ENCODE results near the gene DUSP11.
"Not testable (repeated sequence)": the region's sequence is repeated elsewhere in the genome, so short reads cannot be mapped to it uniquely, and the experiment has no call there.

The DUSP11 gene

DNA sequence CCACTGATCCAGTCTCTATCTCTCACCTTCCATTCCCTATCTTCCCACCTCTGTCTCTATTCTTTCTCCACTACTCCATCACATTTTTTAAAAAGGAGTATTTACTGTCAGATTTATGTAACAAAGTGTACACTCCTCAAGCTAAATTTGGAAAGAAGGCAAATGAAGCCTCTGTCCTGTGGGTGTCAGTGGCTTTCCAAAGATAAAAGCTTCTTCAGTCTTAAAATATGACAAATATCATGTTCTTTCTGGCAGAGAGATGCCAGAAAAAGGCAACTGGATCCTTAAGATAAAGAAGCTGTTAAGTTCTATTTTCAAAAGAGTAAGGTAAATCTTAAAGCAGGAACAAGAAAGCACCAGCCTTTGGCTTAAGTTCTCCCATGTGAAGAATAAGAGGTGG is 7.1 kb downstream of the DUSP11 start:
- no peak for DNase-seq (ENCODE audit: low spot score)

DNA sequence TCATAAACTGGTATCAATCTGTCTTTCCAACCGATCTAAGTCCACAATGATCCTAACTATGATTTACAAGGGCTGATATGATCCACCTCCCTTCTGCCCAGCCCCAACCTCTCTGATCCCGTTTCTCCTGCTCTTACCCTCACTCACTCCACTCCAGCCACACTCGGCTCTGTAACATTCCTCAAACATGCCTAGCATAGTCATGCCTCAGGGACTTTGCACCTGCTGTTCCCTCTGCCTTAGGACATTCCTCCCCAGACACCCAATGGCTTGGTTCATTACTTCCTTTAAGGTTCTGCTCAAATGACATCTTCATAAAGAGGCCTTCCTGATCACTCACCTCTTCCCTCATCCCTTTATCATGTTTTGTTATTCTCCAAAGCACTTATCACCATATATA is 9.2 kb downstream of the DUSP11 start:
- DNase-seq (ENCODE audit: low spot score) = no peak

DNA sequence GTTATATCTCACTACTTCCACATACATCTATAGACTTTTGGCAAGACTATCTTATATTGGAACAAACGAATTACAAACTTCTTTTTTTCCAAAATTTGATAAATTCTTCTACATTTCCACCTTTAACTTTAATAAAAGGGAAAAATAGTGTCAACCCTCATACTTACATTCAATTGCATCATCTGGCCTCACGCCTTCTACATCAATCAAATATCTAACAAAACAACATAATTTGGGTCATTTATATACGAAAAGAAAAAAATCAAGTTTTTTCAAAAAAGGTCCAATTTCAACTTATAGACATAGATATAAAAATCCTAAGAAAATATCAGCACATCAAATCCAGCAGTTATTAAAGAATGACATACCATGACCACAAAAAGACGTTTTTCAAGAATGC is 12.9 kb downstream of the DUSP11 start:
- DNase-seq (ENCODE audit: low spot score) = no peak

DNA sequence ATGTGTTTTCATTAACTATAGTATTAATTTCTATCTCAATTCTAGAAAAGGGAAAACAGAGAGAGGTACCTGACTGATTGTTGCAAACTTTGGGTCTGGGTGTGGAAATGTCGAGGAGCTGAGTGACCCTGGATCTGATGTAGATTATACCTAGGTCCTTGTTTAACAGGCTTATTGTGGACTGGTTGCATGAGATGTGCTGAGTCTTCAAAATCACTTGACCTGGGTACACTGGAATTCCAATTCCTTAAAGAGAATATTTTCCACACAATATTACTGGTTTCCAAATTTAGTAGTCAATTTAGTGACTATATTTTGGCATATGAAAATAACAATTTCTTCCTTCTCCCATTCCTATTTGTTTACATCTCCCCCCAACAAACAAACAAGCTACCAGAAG is 13.6 kb downstream of the DUSP11 start:
- DNase-seq (ENCODE audit: low spot score) = no peak

DNA sequence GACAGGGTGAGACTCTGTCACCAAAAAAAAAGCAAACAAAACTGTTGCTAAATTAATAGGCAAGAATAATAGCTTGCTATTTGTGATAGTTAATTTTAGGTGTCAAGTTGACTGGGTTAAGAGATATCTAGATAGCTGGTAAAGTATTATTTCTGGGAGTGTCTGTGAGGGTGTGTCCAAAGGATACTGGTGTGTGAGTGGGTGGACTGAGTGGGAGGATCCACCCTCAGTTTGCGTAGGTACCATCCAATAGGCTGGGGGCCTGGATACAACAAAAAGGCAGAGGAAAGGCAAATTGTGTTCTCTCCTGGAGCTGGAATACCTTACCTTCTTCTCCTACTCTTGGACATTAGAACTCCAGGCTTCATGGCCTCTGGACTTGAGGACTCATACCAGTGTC is 15.0 kb downstream of the DUSP11 start:
- DNase-seq (ENCODE audit: low spot score) = no peak

DNA sequence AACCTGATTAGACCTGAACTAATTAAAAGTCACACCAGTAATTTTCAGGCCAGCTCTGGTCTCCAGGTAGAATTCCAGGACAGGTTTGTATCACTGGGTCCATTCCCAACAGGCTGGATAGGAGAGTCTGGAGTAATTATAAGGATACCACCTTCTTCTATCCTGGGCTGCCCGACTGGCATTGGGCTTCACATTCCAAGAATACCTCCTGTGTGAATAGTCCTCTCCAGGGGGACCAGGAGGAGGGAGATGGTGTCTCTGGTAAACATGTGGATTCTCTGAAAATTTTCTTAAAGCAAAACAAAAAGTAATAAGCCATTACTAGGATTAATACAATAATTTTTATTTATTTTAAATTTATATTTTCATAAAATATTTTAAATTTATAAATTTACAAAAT is 17.3 kb downstream of the DUSP11 start:
- peak; percentile 61 for DNase-seq (ENCODE audit: low spot score)

DNA sequence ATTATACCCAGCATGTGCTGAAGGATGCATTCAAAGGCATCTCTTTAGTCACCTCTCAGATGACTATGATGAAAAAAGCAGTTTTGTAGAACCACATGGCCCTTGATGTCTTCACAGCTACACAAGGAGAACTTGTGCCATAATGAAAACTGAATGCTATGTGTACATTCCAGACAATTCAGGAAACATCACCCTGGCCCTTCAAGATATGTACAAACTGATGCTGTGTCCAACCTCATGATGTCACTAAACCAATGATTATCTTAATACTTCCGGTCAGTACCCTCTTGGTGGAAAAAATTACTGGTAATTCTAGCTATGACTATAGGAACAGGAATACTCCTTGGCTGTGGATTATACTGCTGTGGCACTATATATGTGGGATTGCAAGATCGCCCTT is 20.0 kb downstream of the DUSP11 start:
- no peak for DNase-seq (ENCODE audit: low spot score)

DNA sequence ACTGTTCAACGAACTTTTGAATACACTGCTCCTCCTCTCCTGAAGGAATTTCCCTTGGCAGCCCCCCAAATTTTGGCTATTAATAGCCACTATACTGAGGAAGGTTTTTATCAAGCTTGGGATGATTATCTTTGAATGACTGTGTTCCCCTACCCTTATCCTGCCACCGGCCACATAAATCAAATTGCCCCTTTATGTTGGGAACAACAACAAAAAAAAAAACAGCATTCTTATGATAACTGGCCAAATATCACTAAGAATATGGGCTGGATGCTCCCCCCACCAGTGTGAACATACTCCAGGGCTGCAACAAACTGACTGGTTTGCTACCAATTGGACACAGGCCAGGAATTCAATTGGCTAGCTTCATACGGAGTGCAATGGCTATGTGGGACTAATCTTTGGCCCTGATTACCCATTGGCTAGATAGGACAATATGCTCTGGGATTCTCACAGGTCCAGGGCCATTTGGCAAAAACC is 20.6 kb downstream of the DUSP11 start:
- DNase-seq (ENCODE audit: low spot score) = no peak

DNA sequence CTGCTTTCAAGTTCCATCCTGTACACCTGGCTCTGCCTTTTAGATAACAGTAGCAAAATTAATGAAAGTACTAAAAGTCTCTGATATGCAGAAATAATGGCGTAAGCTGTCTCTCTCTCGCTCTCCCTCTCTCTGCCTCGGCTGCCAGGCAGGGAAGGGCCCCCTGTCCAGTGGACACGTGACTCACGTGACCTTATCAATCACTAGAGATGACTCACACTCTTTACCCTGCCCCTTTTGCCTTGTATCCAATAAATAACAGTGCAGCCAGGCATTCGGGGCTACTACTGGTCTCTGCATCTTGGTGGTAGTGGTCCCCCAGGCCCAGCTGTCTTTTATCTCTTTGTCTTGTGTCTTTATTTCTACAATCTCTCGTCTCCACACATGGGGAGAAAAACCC is 25.6 kb downstream of the DUSP11 start:
- not testable (repeated sequence) for DNase-seq (ENCODE audit: low spot score)

DNA sequence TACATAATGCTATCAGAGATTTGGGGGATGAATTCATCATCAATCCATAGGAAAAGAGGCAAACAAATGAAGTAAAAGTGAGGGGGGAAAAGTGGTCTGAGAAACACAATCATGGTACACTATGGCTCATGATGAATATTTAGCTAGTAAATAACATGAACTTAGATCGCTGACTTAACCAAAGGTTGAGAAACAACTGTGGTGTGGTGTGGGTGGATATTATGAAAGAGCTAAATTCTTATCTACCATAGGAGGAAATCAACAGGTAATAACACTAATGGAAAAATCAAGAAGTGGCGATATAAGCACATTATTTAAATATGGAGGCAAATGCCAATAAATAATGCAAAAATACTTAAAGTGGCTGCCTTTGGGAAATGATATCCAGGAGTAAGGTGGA is 30.6 kb downstream of the DUSP11 start:
- no peak for DNase-seq (ENCODE audit: low spot score)

DNA sequence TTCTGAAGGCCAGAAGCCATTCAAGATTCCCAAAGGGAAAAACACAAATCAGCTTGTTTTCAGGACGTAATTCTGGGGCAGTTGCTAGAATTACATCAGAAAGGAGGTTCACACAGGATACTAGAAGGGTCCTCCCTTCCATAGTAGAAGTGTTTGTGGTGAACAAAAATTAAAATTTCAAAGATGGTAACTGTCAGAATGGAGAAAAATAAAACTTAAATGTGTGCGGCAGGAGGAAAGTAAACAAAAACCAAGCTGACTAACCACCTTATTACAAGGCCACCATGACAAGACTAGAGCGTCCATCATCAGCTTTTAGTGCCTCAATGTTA is 33.1 kb downstream of the DUSP11 start:
- DNase-seq (ENCODE audit: low spot score) = no peak

DNA sequence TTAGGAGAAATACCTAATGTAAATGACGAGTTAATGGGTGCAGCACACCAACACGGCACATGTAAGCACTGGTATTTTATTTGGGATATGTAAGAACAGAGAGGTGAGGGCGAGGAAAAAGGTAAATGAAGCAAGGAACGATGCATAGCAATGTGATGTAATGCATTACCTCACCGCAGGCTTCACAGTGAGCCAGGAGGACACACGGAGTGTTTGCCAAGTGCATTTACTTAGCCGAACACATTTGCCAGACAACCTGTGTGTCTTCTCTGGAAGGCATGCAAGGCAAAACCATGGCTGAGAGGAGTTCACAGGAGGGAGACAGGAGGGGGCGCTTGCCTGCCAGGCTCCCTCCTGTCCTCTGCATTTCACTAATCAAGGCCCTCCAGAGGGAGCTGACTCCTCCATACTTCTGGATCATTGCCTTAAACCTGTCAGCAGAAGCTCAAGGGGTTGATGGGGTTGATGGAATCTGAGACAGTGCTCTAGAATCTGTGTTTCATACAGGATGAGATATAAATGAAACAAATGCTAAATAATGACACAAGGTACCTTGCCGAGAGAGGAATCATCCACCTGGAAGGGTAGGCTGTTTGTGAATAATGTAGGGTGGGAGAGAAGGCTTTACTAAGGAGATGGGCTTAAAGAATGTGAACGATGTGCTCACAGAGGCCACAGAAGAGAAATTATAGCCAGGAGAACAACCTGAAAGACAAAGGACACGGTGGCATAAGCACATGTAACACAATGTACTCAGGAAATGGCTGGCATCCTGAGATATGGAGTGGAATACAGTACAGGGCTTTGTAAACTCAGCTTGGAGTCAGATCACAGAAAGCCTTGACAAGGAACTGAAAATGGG is 33.7 kb downstream of the DUSP11 start:
- DNase-seq (ENCODE audit: low spot score) = no peak

DNA sequence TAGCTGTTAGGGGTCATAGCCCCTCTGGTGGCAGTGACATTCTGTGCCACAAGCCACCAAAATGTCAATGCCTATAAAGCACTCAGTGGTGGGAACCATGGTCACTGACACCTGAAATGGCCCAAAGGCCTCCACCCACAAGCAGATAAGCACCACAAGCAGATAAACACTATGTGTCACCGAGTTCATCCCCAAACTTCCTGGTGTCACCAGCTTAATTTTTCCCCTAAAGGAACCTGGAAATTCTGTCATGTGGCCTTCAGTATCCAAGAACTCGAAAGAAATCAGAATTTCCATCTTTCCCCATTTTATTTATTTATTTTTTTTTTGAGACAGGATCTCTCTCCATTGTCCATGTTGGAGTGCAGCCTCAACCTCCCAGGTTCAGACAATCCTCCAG is 39.1 kb downstream of the DUSP11 start:
- DNase-seq (ENCODE audit: low spot score) = no peak

DNA sequence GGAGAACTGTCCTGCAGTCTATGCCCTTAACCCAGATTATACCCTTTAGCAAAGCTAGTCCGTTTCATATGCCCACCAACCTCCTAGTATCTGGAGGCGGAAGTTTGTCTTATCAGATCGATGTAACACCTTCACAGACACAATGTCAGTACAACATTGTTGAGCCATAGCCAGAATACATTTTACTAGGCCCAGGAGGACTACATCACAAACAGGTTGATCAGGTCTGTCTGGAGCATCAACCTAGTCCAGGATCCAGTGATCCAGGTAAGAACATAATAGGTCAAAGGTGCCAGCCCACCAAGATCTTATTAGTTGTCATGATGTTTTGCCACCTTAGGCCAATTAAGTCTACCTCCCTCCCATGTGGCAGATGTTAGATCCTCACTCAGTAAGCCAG is 40.8 kb downstream of the DUSP11 start:
- DNase-seq (ENCODE audit: low spot score) = no peak

DNA sequence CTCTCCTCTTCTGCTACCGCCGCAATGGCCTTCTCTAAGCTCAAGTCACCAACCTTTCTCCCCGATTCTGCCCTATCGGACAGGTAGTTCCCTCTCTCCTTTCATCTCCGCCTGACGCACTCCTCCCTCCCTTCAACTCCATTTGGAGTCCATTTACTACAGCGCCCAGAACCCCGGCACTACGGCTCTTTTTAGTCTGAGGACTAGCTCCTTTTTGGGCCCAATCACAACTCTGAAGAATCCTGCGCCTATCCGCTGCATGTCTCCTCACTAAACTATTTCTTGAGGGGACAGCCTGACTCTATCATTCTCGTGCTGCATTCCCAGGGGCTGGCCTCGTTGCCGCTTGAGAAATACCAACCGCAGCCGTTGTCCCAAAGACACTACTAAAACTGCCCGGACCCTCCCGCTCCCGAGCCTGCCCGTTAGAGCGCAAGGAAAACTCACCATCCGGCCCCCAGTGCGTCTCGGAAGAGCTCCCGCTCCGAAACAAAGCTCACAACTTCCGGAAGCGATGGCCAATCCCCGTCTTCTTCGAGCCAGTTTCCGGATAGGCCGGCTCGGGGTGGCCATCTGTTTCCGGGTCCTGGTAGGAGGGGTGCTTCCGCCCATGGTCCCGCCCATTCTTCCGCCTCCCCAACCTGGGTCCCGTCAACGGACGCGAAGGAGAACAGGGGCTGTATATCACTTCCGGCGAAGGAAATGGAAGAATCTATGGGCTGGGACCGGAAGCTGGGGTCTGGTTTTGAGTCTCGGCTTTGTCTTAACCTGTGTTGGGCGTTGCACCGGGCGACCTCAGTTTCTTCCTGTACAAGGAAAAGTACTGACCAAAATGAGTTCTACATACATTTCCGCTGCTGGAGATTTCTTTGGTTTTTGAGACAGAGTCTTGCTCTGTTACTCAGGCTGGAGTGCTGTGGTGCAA is 42.8 kb downstream of the DUSP11 start, which contains the start of gene TPRKB:
Gene TPRKB (minus strand): TSS at position 491 of the 925 bp plus-strand sequence. CDS start 2,776 bp downstream, outside the sequence.
- DNase-seq (ENCODE audit: low spot score) = peak; percentile 98

DNA sequence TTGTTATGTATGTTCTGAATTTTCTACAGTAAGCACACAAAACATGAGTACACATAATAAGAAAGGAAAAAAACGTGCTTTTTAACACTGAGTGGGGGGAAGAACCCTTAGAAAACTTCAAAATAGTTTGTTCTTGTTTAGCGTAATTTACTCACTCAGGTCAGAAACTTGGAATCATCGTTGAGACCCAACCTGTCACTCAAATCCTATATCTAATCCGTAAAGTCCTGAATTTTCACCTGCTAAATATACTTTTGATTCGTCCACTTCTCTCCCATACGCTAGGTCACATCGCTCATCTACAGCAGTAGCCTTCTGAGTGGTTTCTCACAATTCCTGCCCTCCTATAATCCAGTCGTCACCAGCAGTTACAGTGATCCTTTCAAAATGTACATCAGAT is 43.5 kb downstream of the DUSP11 start:
- DNase-seq (ENCODE audit: low spot score) = no peak

DNA sequence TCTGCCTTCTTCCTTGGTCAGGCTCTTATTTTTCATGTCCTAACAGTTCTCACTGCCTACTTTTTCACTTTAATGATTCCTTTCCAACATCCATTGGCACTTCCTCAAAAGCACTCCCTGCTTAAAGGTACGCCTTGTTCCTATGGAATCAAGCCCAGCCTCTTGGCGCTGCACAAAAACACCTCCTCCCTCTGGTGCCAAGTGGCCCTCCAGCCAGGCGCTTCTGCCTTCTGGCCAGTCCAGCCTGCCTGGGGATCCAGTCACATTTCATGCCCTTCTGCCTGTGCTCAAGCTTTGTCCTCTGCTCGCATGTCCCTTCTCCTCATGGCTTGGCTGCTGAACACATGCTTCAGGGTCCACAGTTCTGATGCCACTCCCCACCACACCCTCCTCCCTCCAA is 49.1 kb downstream of the DUSP11 start:
- DNase-seq (ENCODE audit: low spot score) = no peak

DNA sequence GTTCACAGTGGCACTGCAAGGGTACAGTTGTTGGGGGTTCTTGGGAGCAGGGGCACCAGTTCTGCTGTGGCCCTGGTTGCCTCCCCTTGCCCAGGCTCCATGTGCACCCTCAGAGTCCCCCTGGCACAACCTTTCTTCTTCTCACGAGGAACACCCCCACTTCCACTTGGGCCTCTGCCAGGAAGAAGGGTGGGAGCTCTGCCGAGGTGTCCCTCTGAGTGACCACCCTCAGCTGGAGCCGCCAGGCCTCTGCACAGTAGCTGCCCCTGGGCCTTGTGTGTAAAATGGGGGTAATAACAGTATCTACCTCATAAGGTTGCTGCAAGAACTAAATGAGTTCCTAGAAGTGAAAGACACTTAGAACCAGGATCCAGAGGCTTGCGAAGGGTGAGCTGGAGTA is 51.2 kb downstream of the DUSP11 start:
- no peak for DNase-seq (ENCODE audit: low spot score)

DNA sequence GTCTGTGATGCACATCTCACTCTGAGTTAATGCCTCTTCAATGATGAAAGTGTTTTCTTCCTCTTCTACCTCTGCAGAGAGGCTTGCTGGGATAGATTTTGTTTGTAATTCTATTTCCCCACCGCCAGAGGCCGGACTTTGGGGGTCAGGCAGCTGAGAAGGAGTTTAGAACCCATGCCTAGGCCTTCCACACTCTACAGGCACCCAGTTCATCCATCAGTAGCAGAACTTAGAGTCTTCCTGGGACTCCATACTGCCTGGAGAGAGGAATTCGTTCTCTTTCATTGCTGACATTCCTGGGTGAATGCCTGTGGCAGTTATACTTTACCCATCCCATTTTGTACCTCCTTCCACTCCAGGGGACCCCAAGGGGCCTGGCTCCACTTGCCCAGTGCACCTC is 51.9 kb downstream of the DUSP11 start:
- DNase-seq (ENCODE audit: low spot score) = no peak

DNA sequence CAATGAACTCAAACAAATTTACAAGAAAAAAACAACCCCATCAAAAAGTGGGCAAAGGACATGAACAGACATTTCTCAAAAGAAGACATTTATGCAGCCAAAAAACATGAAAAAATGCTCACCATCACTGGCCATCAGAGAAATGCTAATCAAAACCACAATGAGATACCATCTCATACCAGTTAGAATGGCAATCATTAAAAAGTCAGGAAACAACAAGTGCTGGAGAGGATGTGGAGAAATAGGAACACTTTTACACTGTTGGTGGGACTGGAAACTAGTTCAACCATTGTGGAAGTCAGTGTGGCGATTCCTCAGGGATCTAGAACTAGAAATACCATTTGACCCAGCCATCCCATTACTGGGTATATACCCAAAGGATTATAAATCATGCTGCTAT is 53.2 kb downstream of the DUSP11 start:
- DNase-seq (ENCODE audit: low spot score) = not testable (repeated sequence)

DNA sequence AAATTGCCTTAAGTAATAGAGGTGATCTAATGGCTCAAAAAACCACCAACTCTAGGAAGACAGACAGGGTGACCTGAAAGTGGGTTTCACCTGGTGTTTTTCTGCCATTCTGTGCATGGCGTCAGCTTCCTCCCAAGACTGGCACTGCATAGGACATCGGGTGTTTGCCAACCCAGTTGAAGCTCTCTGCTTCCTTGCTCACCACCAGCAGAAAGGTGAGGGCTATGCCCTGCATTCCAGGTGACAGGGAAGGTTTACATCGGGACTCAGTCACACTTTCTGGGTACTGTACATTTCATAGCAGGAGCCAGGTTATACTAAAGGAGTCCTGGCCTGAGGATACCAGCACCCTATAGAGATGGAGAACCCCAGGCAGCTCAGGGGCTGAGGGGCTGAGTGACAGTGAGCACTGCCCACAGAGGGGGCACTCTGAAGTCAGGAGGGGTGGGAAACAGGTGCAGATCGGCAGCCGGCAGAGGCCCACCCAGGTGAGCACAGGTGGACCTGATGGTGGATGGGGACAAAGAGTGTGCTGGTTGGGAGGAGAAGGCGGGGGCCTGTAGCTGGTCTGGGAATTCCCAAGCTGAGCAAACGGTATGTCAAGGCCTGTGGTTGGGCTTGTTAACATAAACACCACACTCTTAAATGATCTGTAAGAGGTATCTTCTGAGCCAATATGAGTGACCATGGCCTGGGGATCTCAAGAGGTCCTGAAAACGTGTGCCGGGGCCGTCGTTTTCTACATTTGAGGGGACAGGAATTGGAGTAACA is 60.9 kb downstream of the DUSP11 start:
- no peak for DNase-seq (ENCODE audit: low spot score)

DNA sequence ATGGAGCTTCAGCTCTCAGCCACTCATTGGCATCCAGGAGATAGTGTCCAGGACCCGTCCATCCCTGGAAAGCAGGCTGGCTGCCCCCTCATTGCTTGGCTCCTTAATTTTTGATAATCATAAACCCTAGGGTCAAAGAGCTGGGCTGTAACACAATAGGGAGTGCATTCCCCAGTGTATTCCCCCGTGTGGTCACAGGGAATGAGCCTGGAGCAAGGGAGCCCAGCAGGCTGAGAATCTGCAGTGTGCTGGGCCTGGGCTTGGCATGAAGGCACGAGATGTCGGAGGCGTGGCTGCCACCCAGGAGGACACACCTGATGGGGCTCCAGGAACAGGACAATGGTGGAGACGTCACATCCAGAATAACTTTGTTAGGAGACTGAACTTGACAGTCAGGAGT is 61.5 kb downstream of the DUSP11 start:
- DNase-seq (ENCODE audit: low spot score) = no peak
